Lower lobe of right lung (tissue), 2 donors: ENCODE results near the gene BPIFB4. TPM values are rescaled to one million over a fixed set of nuclear protein-coding genes. Genes with fewer than 3 reads are reported as not detected.

Experiments used
- ATAC-seq, 2 donors: fragments of 200-7000 bp; cut with Tn5 transposase; one replicate each; pipeline ENCODE4 v1.9.1; 2020 to 2022; ENCODE audit warnings: mild to moderate bottlenecking in 2 of 2, moderate library complexity in 2 of 2
- DNase-seq: peaks from one replicate; pipeline ENCODE4 v3.0.0-alpha.2; 2020
- H3K27ac ChIP-seq: fragments of 200-600 bp; one replicate; pipeline ENCODE4 v1.8.0; 2022
- H3K27me3 ChIP-seq: fragments of 200-600 bp; one replicate; pipeline ENCODE4 v1.8.0; 2022; ENCODE audit warnings: low read depth
- H3K36me3 ChIP-seq: fragments of 200-600 bp; one replicate; pipeline ENCODE4 v1.8.0; 2022; ENCODE audit warnings: mild to moderate bottlenecking
- H3K4me1 ChIP-seq: fragments of 200-600 bp; one replicate; pipeline ENCODE4 v1.8.0; 2022
- H3K4me3 ChIP-seq: fragments of 200-600 bp; one replicate; pipeline ENCODE4 v1.8.0; 2022; ENCODE audit warnings: mild to moderate bottlenecking
- H3K9me3 ChIP-seq: fragments of 200-600 bp; one replicate; pipeline ENCODE4 v1.8.0; 2022
- intact Hi-C: fragments of 100-400 bp; cut with DNase I; formaldehyde crosslinking; loops from one replicate; pipeline ENCODE4 v1.11.0; 2022
- total RNA-seq: library from RNA; stranded (reverse); fragmentation: NEBNext Ultra II Directional; extraction: Animal tissue kit (Norgen Biotek cat#: 25700); gene quantifications from one replicate; pipeline ENCODE4 v1.2.1, GENCODE V29; 2021
- TF ChIP-seq, protein P1 (sequence below): fragments of 200-600 bp; IDR thresholded peaks from one replicate; pipeline ENCODE4 v1.8.0; 2022; ENCODE audit warnings: antibody characterized with exemption, mild to moderate bottlenecking
- donor health status: DM: no; HTN: yes; CAD: no; lungs with severe emphysema.

The BPIFB4 gene
- total RNA-seq, 1 donor from 2014 or later: not detected

DNA sequence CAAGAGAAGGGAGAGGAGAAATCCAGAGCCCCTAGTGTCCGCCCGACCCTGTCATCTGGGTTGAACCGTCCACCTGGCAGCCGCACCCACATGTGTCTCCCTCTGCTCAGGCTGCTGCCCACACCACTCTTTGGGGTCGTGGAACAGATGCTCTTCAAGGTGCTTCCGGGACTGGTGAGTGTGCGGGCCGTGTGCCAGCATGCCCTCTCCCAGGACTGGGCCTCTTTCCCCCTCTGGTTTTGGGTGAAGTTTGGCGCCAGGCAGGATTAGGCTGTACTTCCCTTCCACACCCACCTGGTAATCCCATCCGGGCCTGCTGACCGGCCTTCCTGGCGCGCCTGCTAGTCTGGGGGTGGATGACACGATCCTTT is 17.8 kb upstream of the BPIFB4 start:
- TF ChIP-seq, protein P1, sequence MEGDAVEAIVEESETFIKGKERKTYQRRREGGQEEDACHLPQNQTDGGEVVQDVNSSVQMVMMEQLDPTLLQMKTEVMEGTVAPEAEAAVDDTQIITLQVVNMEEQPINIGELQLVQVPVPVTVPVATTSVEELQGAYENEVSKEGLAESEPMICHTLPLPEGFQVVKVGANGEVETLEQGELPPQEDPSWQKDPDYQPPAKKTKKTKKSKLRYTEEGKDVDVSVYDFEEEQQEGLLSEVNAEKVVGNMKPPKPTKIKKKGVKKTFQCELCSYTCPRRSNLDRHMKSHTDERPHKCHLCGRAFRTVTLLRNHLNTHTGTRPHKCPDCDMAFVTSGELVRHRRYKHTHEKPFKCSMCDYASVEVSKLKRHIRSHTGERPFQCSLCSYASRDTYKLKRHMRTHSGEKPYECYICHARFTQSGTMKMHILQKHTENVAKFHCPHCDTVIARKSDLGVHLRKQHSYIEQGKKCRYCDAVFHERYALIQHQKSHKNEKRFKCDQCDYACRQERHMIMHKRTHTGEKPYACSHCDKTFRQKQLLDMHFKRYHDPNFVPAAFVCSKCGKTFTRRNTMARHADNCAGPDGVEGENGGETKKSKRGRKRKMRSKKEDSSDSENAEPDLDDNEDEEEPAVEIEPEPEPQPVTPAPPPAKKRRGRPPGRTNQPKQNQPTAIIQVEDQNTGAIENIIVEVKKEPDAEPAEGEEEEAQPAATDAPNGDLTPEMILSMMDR: no peak
- intact Hi-C loops: no loop called here

DNA sequence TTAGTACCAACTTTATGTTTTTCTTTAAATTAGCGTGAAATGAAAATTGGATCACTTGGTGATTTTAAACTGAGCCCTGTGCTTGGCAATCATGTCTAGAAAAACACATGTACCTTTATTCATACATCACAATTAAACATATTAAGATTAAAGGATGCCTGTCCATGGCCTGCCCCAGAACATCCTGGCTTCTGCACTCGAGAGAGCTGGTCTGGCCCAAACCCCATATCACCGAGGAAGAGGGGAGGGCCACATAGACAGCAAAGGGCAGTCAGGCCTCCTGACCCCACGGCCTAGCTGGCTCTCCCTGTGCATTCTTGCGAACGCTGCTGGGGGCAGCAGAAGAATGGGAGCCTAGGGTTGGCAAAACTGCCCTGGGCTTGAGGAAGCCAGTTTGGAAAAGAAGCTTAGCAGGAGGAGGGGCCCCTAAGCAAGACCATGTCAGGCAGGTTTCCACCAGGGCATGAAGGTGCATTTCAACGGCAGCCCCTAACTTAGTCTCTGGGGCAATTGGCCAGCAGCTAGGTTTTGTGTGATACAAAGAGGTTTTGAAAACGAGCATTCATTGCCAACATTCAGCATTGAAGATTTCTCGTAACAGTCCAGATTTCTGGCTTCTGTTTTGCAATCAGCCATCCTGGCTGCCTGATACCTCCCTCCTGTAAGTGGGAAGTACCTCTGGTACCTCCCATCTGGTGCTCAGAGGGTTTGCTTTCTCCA is 17.2 kb upstream of the BPIFB4 start:
- Histone ChIP-seq H3K4me1 (no peaks in the 10 kb centered on the region), H3K9me3 (no peaks in the 10 kb centered on the region), H3K27ac (no peak overlapping the region), H3K36me3 (no peaks in the 10 kb centered on the region), H3K4me3 (no peak overlapping the region), H3K27me3 (no peaks in the 10 kb centered on the region)
- ATAC-seq (no peak), DNase-seq (no peak)
- TF ChIP-seq, protein P1: no peak
- intact Hi-C loops: no loop called here

More for the DNA sequence above, 17.8 kb upstream of the BPIFB4 start:
- Histone ChIP-seq H3K9me3 (no peaks in the 10 kb centered on the region), H3K36me3 (no peaks in the 10 kb centered on the region), H3K4me1 (no peaks in the 10 kb centered on the region), H3K27me3 (no peaks in the 10 kb centered on the region), H3K27ac (no peak overlapping the region), H3K4me3 (no peak overlapping the region)
- ATAC-seq (no peak), DNase-seq (no peak)

DNA sequence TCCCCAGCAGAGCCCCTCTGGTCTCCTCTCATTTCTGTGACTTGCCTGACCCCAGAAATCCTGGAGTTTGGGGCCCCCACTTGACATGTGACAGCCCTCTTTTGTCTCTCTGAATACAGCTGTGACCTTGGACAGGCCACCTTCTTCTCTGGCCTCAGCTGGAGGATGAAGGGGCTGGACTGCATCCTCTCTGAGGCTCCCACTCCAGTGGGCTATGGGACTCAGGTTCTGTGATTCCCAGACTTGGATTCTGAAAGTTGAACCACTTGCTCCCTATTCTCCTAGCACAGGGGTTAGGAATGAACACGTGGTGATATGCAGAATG is 16.7 kb upstream of the BPIFB4 start:
- Histone ChIP-seq H3K4me1 (no peaks in the 10 kb centered on the region), H3K27me3 (no peaks in the 10 kb centered on the region), H3K4me3 (no peak overlapping the region), H3K36me3 (no peaks in the 10 kb centered on the region), H3K27ac (no peak overlapping the region), H3K9me3 (no peaks in the 10 kb centered on the region)
- intact Hi-C loops: no loop called here
- no peak for ATAC-seq
- DNase-seq: no peak
- TF ChIP-seq, protein P1: no peak

DNA sequence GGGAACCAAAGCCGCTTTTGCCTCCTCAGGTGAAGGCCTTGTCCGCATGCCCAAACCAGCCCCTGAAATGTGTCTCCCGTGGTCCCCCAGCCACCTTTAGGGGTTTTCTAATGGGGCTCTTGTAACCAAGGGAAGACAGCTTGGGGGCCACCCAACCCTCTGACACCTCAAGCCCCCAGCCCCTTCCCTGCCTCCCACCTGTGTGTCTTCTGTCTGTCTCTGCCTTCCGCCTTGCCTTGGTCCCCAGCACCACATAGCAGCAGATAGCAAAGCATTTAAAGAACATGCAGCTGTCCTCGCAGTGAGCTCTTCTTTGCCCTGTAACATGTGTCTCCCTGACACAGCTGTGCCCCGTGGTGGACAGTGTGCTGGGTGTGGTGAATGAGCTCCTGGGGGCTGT is 16.2 kb upstream of the BPIFB4 start:
- TF ChIP-seq, protein P1: no peak
- no peak overlapping the region for H3K27ac ChIP-seq
- ATAC-seq (no peak), DNase-seq (no peak)
- H3K4me1 ChIP-seq: no peaks in the 10 kb centered on the region
- no peak overlapping the region for H3K4me3 ChIP-seq
- H3K36me3 ChIP-seq: no peaks in the 10 kb centered on the region
- no peaks in the 10 kb centered on the region for H3K27me3 ChIP-seq
- H3K9me3 ChIP-seq: no peaks in the 10 kb centered on the region
- intact Hi-C loops: no loop called here

DNA sequence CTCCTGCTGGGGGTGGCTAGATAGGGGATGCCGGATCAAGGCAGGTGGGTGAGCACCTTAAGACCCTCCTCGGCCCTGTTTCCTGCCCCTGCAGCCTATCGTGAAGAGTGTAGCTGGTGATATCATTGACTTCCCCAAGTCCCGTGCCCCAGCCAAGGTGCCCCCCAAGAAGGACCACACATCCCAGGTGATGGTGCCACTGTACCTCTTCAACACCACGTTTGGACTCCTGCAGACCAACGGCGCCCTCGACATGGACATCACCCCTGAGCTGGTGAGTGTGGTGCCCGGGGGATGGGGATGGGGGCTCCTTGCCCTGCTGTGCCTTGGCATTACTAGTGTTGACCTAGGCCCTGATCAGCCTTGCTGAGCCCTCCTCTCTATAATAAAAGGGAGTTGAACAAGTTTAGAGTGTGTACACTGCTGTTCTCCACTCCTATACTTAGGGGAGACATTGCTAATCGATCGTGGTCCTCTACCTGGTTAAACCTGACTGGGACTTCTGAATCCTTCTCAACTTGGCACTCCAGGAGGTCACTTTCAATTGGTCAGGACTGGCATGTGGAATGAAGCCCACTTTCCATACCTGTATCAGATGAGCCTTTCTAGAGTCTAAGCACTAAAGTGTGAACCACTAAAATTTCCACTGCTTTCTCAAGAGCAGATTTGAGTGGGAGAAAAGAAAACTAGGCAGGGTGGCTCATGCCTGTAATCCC is 14.7 kb upstream of the BPIFB4 start:
- no peak for DNase-seq
- intact Hi-C loops: no loop called here
- no peaks in the 10 kb centered on the region for H3K36me3 ChIP-seq
- no peak overlapping the region for H3K4me3 ChIP-seq
- no peaks in the 10 kb centered on the region for H3K27me3 ChIP-seq
- TF ChIP-seq, protein P1: no peak
- no peaks in the 10 kb centered on the region for H3K9me3 ChIP-seq
- no peaks in the 10 kb centered on the region for H3K4me1 ChIP-seq
- H3K27ac ChIP-seq: no peak overlapping the region
- no peak for ATAC-seq
